G401 (cell line): ENCODE results near the gene C6orf89. TPM values are rescaled to one million over a fixed set of nuclear protein-coding genes. Genes with fewer than 3 reads are reported as not detected.
A peak's percentile ranks its signal among the peaks of the same experiment; 100 is the strongest.

Experiments used
- DNase-seq: peaks from one replicate; pipeline ENCODE4 v3.0.0-alpha.2; 2015; ENCODE audit warnings: low spot score
- in situ Hi-C: cut with HindIII; loops from 2 replicates; pipeline ENCODE4 v1.10.0; 2016; ENCODE audit warnings: low sequenced_read_pairs, mixed read lengths
- total RNA-seq: library from RNA; depleted of rRNA; stranded (reverse); fragments of >200 nt; shearing (Covaris generic); gene quantifications from 2 replicates; pipeline ENCODE4 v1.2.3, GENCODE V29; 2014

Gene C6orf89
- total RNA-seq, 1 experiment from 2014 or later, result 30.1 TPM

DNA sequence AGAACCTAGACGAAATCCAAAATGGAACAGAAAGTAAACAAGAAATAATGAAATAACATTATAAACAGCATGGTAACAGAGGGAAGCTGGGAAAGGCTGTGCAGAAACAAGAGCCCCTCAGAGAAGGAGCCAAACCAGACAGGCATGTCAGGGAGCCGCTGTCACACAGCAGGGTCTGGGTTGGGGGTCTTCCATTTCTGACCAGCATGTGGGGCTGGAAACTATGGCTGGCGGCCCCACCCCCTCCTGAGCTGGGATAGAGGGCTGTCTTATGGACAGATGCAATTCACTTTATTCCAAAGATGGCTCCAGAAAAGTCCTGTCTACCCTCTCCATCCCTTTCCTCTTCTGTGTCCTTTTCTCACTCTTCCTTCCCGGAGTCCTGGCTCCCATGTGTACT lies 27.3 kb downstream of the C6orf89 start:
- DNase-seq, result no peak
- in situ Hi-C loops, result no loop called here

DNA sequence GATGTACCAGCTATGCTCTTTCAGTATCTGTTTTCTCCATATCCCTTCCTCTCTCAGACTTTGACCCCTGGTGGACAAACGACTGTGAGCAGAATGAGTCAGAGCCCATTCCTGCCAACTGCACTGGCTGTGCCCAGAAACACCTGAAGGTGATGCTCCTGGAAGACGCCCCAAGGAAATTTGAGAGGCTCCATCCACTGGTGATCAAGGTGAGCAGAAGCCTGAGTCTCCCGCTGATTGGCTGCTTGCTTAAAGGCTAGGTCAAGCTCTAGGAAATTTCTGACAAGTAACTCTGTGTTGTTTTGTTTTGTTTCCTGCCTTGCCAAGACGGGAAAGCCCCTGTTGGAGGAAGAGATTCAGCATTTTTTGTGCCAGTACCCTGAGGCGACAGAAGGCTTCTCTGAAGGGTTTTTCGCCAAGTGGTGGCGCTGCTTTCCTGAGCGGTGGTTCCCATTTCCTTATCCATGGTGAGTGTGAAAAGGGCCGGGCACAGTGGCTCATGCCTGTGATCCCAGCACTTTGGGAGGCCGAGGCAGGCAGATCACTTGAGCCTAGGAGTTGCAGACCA lies 28.6 kb downstream of the C6orf89 start:
- in situ Hi-C loops, result no loop called here
- DNase-seq, result no peak

DNA sequence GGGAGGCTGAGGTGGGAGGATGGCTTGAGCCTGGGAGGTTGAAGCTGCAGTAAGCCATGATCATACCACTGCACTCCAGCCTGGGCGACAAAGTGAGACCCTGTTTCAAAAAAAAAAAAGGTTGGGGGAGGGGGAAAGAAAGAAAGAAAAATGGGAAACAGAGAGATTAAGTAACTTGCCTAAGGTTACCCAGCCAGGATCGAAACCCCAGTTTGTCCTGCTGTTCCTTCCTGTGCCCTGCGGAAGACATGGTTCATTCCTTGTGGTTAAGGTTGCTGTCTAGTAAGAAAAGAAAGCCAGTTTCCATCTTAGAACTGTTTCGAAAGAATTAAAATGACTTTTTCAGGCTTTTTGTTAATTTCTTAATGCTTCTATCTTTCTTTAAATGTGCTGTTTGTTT lies 29.8 kb downstream of the C6orf89 start:
- no peak for DNase-seq
- in situ Hi-C loops, result no loop called here

DNA sequence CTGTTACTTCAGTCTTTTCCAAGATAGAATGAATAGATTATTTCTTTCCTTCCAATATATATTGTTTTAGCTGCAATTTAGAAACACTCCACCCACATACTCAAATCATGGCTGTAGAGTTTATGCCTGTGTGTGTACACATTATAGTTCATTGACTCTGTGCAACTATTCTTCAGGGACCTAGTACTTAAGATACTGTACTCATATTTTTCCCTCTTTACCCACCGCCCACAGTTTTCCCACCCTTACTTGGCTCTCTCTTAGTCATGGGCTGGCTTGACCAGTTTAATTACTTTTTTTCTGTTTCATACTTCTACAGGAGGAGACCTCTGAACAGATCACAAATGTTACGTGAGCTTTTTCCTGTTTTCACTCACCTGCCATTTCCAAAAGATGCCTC lies 30.4 kb downstream of the C6orf89 start:
- in situ Hi-C loops, result no loop called here
- no peak for DNase-seq

DNA sequence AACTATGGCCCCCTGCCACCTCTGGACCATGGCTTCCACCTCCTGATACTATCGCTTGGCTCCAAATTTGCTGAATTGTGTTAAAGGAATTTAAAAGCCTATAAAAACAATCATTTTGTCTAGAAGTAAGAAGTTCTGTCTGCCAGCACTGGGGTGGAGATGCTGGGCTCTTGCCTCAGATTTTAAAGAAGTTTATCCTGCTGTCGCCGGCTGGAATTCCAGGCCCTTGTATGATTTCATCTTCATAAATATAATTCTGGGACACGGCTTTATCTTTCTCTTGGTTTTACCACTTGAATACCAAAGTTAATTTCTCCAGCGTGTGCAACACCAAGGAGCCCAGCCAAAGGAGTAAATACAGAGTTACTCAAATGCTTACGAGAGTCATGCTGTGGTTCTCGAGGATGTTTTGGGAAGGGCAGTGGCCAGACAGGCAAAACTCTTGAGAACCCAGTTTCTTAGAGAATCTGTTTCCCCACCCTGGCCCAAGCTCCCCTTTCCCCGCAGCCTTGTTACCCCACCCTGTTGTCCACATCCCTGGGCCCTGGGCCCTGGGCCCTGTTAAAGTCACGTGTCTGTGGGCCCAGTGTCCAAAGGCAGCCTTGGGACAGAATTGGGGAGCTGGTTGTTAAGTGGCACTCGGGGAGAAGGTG lies 31.9 kb downstream of the C6orf89 start:
- no peak for DNase-seq
- in situ Hi-C loops, result no loop called here

DNA sequence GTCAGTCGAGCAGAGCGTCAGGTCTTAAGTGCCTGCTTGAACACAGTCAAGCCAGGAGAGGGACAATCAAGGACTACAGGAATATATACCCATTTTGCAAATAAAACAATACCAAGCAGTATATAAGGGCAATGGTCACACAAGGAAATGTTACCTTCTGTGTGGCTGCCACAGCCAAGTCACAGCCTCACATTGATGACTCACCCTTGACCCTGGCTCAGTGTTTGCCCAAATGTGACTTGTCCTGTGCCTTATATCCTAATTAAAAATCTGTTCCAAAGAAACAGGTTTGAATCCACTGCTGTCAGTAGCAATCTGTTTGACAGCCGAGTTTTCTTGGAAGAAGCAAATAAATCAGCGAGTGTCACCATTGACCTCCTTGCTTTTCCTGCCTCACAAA lies 34.3 kb downstream of the C6orf89 start:
- DNase-seq, result no peak
- in situ Hi-C loops, result no loop called here

DNA sequence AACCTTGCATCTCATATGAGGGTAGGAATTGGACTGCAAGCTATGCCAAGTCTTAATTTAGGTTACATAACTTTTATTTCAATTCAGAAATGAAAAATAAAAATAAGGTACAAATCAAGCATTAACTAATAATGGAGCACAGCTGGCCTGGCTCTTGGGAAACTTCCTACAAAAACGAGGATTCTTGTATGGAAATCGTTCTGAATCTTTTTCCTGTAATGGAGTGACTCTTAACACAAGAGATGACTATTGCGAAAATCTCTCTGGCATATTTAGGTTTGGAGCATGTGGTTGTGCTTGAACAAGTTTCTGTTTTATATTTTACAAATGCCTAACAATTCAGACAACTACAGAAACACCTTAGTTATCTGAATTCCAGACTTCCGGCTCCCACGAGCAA lies 34.8 kb downstream of the C6orf89 start:
- in situ Hi-C loops, result no loop called here

DNA sequence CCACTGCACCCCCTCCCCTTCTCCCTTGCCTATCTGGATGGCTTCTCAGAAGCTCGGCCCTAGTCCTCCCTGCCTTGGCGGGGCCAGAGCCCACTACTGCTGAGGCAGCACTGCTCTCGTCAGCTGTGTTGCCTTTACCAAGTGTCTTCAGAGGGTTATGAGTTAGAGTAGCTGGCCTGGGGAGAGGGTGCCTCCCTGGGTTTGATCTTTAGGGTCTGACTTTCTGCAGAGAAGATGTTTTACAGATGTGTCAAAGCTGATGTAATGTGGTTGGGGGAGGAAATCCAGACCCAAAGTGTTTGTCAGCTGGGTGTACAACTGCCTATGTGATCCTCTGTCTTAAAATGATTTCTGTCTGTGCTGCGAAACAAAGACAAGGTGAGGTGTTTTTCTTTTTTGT lies 38.4 kb downstream of the C6orf89 start:
- DNase-seq, result no peak
- in situ Hi-C loops, result no loop called here

More for the DNA sequence above, 34.8 kb downstream of the C6orf89 start:
- no peak for DNase-seq

DNA sequence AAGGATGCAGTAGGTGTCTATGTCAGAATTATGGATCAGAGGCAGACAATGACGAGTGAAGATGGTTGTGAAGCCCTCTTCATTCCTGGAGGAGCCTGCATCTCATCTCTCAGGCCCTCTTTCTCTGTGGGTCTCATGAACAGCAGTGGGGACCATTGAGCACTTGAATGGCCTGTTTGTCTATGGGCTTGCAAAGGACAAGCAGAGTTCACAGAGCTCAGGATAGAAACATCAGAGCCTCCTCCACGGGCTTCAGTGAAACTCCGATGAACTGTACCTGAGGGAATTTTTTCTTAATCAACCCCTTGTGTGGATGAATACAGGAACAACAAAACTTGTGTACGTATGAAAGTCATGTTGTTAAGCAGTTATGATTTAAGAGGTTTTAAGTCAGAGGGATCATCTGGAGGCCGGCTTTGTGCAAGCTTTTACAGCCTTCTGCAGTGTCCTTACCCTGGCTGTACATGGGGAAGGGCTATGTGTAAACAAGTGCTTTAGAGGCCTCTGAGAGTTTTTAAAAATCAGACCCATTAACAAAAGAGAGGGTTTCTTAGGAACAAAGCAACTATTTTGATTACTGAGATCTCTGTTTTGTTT lies 39.1 kb downstream of the C6orf89 start:
- DNase-seq, result no peak
- in situ Hi-C loops, result no loop called here

DNA sequence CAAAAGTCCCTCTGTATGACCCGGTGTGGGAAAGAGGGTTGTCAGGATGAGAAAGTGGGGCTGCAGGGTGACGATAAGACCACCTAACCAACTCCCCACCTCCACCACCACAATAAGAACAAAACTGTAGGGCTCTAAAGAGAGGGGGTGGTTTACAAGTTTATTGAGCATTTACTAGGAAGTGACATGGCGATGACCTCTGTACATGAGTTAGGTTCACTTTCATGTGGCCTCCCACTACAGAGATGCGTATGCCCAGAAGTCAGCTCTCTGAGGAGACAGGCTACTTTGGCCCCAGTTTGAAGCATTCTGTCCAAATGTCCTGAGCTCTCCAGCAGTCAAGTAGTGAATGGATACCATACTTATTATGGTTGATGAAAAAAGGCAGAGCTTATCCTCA lies 40.1 kb downstream of the C6orf89 start:
- in situ Hi-C loops, result no loop called here
- DNase-seq, result no peak

DNA sequence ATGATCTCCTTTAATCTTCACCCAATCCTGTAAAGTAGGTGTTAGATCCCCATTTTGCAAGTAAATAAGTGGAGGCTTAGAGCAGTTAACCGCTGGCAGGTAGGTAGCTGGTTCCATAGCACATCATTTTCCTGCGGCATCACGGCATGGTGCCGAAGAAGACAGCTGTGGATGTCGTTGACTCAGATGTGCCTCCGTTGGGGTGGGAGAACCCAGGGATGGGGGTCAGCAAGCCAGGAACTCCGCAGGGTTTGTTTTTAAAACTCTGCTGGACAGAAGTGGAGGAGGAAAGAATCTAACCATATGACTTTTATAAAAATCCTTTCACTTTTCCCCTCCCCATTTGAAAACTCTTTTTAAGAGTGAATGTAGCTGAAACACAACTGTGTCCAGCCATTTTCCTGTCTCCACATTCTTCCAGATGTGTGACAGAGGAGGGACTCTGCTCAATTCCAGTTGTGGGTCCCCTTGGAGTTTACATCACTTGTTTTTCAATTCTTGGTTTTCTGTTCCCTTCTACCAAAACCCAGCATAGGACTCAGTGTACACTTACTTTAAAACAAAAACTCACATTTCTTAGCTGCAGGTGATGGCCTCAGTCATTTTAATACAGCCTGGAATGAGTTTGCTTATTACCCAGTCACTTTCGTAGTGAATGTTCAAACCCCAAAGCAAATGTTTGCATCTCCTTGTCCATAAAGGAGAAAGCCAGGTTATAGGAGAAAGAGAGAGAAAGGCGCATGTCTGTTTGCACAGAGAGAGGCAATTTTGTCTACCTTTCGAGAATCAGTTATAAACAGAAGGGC lies 41.2 kb downstream of the C6orf89 start:
- DNase-seq, result no peak
- in situ Hi-C loops, result no loop called here

DNA sequence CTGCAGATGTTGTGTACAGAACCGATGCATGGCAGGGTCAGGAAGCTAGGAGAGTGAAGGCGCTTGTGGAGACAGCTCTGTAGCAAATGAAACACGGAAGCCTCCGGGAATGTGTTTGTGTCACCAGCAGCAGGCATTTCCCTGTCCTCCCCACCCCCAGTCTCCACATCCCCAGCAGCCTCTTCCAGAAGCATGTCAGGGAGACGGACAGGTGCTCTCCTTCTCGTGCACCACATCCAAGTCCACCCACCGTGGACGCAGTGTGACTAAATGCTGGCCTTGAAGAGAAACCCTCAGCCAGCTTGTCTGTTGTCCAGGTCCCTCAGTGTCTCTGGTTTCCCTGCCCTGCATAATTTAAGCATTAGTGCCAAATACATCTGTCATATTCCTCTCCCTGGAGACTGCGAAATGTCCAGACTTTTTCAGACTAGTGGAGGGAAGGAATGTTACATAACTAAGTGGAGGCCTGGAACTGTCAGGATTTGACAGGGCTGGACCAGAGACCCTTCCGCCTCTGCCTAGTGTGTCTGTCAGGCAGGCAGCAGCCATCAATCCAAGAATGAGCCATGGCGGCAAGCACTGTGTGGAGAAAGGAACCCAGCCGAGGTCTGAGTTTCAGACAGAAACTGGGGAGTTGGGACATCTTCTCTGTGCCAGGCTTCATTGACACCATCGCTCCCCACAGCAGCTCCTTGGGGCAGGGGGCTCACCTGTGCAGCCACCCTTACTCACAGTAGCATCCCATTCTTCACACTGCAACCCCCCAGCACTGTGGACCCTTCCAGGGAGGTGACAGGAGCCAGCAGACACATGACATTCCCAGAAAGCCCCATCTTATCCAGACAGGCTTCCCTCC lies 42.2 kb downstream of the C6orf89 start:
- in situ Hi-C loops, result no loop called here
- peak; percentile 16 for DNase-seq

DNA sequence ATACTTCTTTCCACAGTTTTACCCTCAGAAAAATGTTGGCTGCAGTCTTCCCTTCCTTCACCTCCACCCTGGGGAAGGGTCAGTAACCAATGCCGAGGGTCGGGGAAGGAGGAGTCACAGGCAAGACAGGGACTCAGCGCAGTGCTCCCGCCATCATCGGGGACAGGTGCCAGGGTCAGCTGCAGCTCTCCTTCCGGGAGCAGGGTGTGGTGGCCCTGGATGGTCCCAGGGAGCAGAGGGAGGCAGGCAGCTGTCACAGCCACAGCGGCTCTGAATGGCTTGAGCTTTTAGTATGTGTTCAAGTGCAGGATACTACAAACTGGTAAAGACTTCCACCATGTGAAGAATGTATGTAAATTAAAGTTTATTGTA lies 42.8 kb downstream of the C6orf89 start:
- in situ Hi-C loops, result no loop called here
- no peak for DNase-seq

DNA sequence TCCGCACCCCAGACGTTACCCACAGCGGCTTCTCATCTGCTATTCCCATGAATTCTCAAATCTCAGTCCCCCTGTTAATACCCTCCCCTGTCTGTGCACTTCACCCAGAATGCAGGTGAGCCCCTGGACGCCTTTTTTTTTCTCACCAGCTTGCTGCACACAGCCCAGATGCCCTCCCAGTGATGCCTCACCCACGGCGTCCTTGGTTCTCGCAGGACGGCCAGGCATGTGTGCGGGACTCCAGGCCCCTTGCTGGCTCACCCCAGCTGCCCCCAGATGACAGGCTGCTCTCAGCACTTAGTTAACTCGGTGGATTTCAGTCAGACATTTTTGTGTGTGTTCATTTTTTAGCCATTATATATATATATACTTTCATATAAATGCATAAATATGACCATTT lies 43.4 kb downstream of the C6orf89 start:
- in situ Hi-C loops, result no loop called here
- DNase-seq, result no peak

DNA sequence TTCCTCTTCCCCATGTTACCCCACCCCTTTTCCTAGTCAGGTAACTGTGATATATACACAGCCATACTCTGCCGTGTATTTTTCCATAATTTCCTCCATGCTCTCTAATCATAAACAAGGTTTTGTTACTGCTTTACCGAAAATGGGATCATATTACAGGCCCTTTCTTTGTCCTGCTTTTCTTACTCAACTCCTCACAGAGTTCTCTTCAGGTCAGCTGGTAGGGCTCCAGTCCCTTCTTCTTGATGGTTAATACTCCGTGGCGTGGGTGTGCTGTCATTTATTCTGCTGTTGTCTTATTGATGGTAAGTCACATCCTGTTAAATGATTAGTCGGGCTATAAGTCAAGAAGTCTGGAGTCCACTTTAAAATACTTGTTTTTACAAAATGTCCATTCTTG lies 43.9 kb downstream of the C6orf89 start:
- DNase-seq, result no peak
- in situ Hi-C loops, result no loop called here

DNA sequence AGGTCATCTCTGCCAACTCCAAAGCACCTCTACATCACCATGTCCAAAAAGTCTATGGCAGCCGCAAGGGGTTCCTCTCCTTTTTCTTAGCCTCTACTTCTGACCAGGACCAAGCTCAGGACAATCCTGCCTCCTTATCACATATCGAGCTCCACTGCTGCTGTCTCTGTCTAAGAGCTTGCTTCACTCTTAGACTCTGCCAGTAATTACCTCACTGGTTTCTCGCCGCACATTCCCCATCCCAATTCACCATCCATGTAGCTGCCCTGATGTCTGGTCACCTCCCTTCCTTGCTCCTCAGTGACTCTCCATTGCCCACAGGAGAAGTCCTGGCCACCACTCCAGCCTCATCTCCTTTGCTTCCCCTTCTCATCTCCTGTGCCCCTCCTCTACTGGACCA lies 44.7 kb downstream of the C6orf89 start:
- DNase-seq, result no peak
- in situ Hi-C loops, result no loop called here

DNA sequence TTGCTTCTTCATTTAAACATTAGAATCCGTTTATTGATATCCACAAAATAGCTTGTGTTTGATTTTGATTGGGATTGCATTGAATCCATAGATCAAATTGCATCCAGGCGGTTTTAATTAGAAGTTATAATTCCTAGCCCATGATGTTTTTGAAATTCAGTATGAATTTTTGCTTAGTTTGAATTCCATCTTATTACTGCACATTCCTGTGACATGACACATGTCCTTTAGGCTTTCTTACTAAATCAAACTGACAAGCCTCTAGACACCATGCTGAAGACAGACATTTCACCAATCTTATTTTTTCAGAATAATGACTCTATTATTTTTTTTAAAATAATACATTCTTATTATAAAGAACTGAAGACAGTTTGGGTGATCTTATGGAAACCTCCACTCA lies 47.4 kb downstream of the C6orf89 start:
- DNase-seq, result no peak
- in situ Hi-C loops, result no loop called here

DNA sequence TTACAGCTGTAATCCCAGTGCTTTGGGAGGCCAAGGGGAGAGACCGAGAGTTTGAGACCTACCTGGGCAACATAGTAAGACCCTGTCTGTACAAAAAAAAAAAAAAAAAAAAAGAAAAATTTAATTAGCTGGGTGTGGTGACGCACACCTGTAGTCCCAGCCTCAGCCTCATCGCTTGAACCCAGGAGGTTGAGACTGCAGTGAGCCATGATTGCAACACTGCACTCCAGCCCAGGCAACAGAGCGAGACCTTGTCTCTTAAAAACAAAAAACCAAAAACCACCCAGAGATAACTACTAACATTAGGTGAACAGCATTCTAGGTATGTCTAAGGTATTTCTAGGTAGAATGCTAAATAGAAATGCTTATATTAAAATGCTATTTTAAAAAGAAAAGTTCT lies 47.8 kb downstream of the C6orf89 start:
- DNase-seq, result no peak
- in situ Hi-C loops, result no loop called here

DNA sequence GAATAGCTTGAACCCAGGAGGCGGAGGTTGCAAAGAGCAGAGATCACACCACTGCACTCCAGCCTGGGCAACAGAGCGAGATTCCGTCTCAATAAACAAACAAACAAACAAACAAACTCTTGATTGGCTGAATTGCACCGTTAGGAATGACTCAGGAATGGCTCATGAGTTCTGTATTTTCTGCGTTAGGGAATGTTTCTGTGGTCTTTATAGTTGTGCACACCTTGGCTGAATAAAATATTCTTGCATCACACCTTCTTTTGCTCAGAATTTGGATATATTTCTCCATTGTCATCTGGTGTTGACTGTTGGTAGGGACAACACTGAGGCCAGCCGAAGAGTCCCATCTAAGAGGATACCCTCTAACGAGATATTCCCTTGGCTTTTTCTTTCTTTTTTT lies 49.1 kb downstream of the C6orf89 start:
- in situ Hi-C loops, result no loop called here
- no peak for DNase-seq
